Fibroblast of peridontal ligament (primary cell): ENCODE measurements around the gene POU2AF3.
"Not testable (repeated sequence)": the region's sequence is repeated elsewhere in the genome, so short reads cannot be mapped to it uniquely, and the experiment has no call there.

Experiments
- DNase-seq: peaks from one replicate; pipeline ENCODE4 v3.0.0-alpha.2; 2010; ENCODE audit errors: extremely low read depth

POU2AF3 gene, protein sequence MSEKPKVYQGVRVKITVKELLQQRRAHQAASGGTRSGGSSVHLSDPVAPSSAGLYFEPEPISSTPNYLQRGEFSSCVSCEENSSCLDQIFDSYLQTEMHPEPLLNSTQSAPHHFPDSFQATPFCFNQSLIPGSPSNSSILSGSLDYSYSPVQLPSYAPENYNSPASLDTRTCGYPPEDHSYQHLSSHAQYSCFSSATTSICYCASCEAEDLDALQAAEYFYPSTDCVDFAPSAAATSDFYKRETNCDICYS

GRCh38 chr11:111298413-111299100 lies at the start of gene POU2AF3:
POU2AF3 (plus strand) TSS chr11:111298546; CDS start chr11:111298582, 36 bp downstream.
- DNase-seq: no peak

DNA sequence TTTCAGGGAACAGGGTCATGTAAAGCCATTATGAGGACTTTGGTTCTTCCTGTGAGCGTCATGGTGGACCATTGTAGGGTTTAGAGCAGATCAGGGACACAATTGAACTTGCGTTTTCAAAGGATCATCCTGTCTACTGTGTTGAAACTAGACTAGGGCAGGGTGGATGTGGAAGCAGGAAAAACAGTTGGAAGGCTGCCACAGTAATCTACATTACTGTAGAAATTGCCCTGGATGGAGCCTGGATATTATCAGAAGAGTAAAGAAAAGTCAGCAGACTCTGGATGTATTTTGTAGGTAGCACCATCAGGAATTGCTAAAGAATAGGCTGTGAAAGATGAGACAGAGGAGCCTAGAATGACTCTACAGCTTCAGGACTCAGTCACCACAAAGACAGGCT lies 47.4 kb upstream of the POU2AF3 start:
- no peak for DNase-seq

DNA sequence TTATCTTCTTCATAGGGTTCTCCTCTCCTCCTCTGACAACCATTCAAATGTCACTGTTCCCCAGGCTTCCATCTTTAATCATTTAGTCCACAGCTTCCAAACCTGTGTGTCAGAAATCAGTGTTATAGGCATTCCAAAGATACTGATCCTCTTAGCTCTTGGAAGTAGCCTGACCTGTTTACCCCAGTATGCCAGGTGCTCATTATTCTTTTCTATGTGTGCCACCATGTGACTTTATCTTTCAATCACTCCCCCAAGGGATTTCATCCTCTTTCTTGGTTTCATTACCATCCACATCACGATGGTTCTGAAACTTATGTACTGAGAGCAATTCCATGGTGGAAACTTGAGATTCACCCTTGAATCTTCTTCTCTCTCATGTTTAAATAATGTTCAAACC lies 45.2 kb upstream of the POU2AF3 start:
- no peak for DNase-seq

DNA sequence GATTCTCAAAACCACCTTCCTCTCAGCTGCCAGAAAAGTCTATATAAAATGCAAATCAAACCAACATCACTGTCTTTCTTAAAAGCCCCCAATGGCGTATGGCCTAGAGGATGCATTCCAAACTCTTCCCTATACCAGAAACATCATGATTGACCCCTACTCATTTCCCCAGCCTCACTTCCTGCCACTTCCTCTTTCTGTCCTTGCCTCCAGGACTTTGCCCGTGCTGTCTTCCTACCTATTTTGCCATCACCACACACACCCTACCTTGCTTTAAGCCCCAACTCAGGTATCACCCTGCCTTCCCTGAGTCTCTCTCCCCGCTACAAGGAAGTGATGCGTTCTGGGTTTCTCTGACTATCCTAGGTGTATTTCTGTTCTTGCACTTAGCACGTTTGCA lies 44.7 kb upstream of the POU2AF3 start:
- no peak for DNase-seq

DNA sequence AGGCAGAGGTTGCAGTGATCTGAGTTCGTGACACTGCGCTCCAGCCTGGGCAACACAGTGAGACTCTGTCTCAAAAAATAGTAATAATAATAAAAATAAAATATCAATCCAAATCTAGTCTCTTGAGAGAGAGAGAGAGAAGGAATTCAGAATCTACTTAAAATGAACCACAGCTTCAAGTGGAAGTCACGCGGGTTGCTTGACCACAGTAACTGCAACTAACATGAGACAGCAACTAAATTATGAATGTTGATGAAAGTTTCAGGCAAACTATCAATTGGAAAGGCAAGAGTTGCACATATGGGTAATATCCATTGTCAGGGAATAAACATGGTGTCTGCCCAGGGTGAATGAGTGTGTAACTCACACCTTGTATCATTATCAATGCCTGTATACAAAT lies 40.3 kb upstream of the POU2AF3 start:
- DNase-seq: no peak

DNA sequence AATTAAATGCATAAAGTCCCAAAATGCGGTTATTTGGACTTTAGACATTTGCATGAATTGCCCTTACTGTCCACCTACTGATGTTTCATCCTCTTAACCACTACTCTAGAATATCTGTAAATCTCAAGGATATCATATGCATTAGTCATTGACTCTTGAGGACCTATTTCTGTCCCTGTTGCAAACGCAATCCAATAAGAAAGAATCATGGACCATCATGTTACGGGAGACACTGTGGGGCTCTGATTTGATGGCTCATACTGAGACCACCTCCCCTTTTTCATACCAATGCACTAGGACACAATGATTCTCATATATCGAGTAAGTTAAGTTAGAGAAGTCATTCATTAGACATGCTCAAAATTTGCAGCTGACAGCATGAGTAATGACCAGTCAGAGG lies 38.5 kb upstream of the POU2AF3 start:
- no peak for DNase-seq

GRCh38 chr11:111260811-111261210 lies 37.5 kb upstream of the POU2AF3 start:
- peak; percentile 42 for DNase-seq

- DNase-seq: no peak
Observed at GRCh38 chr11:111264646-111265045, 33.7 kb upstream of the POU2AF3 start.

DNA sequence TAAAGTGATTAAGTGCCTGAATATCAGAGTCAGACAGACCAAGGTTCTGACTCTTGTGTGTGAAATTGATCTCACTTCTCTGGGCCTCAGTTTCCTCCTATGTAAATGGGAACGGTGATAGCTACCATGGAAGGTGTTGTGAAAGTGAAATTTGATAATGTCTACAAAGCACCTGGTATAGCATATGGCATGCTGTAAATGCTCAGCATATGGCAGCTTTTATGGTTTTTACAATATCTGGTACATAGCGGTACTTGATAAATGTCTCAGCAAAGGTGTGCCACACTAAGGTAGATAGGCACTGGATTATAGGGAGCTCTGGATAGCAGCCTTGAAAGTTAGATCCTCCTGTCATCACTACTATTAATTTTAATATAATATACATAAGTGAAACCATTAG lies 32.9 kb upstream of the POU2AF3 start:
- DNase-seq: no peak

- not testable (repeated sequence) for DNase-seq
Observed at GRCh38 chr11:111268303-111268702, 30.0 kb upstream of the POU2AF3 start.

DNA sequence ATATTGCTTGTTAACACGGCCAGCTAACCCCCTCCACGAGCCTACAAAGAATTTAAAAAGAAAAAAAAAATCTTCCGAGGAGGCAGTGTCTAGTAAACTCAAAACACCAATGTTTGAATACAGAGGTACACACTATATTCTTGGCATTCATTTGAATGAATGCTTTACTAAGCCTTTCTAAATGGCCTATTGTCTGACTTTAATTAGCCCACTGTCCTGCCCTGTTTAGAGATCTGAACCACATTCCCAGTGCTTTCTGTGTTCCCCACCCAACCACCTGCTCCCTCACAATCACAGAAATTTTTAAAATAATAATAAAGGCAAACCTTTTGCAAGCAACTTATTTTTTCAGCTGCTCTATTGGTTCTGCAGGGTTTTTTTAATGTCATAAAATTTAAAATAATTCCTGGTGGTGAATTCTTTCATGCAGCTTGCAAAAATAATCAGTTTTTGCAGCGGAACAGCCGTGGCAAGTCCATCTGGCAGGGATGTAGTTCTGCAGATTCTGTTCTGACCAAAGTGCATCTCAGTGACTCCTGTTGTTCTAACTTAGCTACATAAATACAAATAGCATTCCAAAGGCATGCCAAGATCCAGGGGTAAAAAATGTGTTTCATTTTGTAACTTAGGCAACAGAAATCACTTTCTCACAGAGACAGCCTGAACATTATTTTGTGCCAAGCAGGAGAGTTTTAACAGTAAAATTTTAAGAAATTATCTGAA lies 29.0 kb upstream of the POU2AF3 start:
- DNase-seq: no peak

GRCh38 chr11:111272420-111272819 lies 25.9 kb upstream of the POU2AF3 start:
- DNase-seq: no peak

DNA sequence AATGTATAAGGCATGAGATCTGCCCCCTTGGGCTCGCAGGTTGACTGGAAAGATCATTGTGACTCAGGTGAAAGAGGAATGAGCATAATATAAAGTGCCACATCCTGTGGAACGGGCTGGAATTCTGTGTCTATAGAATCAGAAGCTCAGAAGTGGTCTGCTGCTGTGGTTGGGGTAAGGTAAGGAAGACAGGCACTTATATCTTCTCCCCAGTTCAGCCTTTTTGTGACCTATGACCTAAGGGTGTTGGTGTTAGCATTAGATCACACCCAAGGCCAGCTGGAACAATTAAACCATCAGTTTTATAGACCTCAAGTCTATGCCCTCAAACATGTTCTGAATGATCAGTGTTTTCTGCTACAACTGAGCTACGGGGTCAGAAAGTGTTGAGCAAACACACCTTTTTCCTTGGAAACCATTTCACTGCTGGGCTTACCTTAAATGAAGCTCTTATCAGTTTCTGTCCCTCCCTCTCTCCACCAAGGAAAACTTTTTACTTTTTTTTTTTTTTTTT lies 15.7 kb upstream of the POU2AF3 start:
- no peak for DNase-seq

DNA sequence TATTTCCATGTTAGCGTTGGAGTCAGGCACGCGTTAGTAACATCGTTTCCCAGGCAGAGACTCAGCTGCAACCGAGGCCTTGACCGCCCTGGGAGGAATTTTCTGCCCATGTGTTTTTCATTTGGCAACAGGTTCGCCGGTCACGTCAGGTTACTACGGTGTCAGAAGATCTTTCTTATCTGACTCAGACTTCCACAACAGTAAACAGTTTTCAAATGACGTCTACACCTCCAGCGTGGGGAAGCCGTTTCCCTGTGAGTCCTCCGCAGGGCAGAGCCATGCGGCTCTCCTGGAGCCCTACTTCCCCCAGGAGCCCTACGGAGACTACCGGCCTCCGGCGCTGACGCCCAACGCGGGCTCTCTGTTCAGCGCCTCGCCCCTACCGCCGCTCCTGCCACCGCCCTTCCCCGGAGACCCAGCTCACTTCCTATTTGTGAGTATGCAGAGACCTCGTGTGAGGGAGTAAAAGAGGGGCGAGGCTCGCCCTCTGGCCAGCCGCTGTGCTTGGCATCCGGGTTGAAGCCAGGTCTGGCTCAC lies 14.3 kb upstream of the POU2AF3 start:
- DNase-seq: no peak

- DNase-seq: peak; percentile 54
Observed at GRCh38 chr11:111285189-111286091, 12.9 kb upstream of the POU2AF3 start.

DNA sequence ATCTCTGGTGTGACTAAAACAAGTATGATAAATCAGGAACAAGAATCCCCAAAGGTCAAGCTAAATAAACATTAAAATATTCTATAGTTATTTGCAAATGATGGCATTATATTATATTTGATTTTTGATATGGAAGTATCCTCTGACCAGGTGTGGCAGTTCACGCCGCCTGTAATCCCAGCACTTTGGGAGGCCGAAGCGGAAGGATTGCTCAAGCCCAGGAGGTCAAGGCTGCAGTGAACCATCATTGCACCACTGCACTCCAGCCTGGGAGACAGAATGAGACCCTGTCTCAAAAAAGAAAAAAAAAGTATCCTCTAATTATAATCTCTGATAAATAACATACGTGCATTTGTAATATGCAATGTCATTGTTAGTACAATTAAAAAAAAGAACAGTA lies 6.6 kb upstream of the POU2AF3 start:
- DNase-seq: no peak

DNA sequence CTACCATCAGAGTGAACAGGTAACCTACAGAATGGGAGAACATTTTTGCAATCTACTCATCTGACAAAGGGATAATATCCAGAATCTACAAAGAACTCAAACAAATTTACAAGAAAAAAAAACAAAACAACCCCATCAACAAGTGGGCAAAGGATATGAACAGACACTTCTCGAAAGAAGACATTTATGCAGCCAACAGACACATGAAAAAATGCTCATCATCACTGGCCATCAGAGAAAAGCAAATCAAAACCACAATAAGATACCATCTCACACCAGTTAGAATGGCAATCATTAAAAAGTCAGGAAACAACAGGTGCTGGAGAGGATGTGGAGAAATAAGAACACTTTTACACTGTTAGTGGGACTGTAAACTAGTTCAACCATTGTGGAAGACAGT lies 5.9 kb upstream of the POU2AF3 start:
- DNase-seq: not testable (repeated sequence)

DNA sequence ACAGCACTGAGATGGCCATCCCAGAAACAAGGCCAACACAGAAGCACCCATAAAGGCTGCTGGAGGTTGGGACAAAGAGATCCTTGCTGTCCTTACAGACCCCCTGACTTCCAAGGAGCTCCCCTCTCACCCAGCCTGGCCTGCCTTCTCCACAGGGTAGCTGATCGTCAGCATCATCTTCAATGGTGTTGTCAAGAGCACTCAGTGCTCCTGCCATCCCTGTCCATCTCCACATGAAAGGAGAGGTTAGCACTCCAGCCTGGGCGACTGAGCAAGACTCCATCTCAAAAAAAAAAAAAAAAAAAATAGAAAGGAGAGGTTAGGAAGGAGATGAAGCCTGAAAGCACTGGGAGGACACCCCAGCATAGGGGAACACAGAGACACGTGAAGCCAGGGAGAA lies 2.1 kb upstream of the POU2AF3 start:
- DNase-seq: no peak

- DNase-seq: no peak
Observed at GRCh38 chr11:111297696-111298095, 650 bp upstream of the POU2AF3 start.

DNA sequence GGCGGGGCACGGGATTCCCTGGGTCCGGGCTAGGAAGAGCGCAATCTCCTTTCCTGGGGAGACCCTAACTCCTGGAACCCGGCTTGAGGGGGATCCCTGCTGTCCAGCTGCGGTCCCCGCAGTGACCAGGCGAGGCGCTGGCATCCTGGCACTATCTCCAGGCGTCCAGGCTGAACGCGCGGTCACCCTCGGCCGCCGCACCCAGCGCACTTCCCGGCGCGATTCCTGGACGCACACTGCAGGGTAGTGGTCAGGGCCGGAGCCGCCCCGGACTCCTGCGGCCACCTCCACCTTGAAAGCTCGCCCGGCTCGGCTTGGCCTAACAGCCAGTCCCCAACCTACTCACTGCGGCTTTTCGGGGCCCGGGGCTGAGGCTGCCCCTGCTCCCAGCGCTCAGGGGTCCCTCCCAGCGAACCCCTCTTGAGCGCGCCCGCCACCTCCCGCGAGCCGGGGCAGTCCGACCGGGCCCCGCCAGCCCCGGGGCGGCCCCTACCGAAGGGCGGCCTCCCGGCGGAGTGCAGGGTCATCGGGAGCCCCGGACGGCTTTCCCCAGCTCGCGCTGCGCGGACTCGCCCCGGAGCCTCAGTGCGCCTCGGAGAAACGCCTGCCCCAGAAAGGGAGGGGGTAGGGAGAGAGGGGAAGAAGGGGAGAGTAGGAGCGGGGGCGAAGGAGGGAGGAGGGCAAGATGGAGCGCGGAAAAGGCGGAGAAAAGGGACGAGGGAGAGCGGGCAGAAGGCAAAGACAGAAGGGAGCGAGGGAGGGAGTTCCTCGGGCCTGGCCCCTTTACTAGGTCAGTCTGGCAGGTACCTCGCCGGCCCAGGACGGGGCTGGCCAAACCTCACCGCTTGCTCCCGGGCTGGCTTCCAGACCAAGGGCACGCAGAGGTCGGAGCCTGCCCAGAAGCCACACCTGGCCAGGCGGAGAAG lies 1.0 kb downstream of the POU2AF3 start:
- peak; percentile 22 for DNase-seq
